SK-N-MC (cell line): ENCODE data around the gene MMP15.

Experiments
- EZH2 ChIP-seq: fragments of 200-600 bp; sonication (generic); IDR thresholded peaks from one replicate; pipeline ENCODE4 v1.6.1; 2017; ENCODE audit warnings: antibody characterized with exemption
- FOXP2 ChIP-seq: optimal IDR thresholded peaks from 2 replicates; pipeline ENCODE3; 2011; ENCODE audit warnings: mild to moderate bottlenecking, moderate library complexity; ENCODE audit not compliant: insufficient read depth; ENCODE audit errors: extremely low read length, control extremely low read depth
- POLR2AphosphoS5 ChIP-seq: IDR thresholded peaks from 2 replicates; pipeline ENCODE4 v1.6.1; 2012; ENCODE audit warnings: mild to moderate bottlenecking, low read depth, low read length, borderline replicate concordance

GRCh38 chr16:57993897-57994296 lies 31.7 kb upstream of the MMP15 start:
- TF ChIP-seq POLR2AphosphoS5 (no peak), EZH2 (no peak), FOXP2 (no peak)
